WTC11 (cell line): ENCODE data around the gene PCK2. TPM values are rescaled to one million over a fixed set of nuclear protein-coding genes. Genes with fewer than 3 reads are reported as not detected.

Source experiments
- ATAC-seq: fragments of 200-7000 bp; cut with Tn5 transposase; 2 replicates; pipeline ENCODE4 v1.10.0; 2021; ENCODE audit warnings: mild to moderate bottlenecking, moderate library complexity
- CTCF ChIA-PET: fragments of 300-600 bp; sonication (Branson Sonifier 250); formaldehyde crosslinking; loops from one replicate; lab custom pipeline; 2021; ENCODE audit warnings: antibody characterized with exemption; lab: Charles Lee
- POLR2A ChIA-PET: fragments of 350-600 bp; sonication (Branson Sonifier 250); formaldehyde crosslinking; loops from one replicate; lab custom pipeline; 2021; ENCODE audit warnings: antibody characterized with exemption; lab: Charles Lee
- DNase-seq: peaks from one replicate; pipeline ENCODE4 v3.0.0; 2021; ENCODE audit warnings: low spot score
- H3K27ac Mint-ChIP-seq: 2 replicates; pipeline ENCODE4 v1.8.0; 2021; ENCODE audit warnings: mixed read lengths
- H3K27me3 Mint-ChIP-seq: 2 replicates; pipeline ENCODE4 v1.8.0; 2021; ENCODE audit warnings: low read depth, mild to moderate bottlenecking, moderate library complexity, mixed read lengths
- H3K36me3 Mint-ChIP-seq: 2 replicates; pipeline ENCODE4 v1.8.0; 2021; ENCODE audit warnings: mixed read lengths
- H3K4me1 Mint-ChIP-seq: 2 replicates; pipeline ENCODE4 v1.8.0; 2022; ENCODE audit warnings: mixed read lengths
- H3K4me3 Mint-ChIP-seq: 2 replicates; pipeline ENCODE4 v1.8.0; 2021; ENCODE audit warnings: mild to moderate bottlenecking, moderate library complexity, mixed read lengths
- H3K9me3 Mint-ChIP-seq: 2 replicates; pipeline ENCODE4 v1.8.0; 2021; ENCODE audit warnings: mixed read lengths
- CBFB ChIP-seq: sonication (generic); formaldehyde crosslinking; IDR thresholded peaks from 2 replicates; pipeline ENCODE4 v1.8.1; 2022; ENCODE audit warnings: mild to moderate bottlenecking, low read depth, missing genetic modification reagents
- ELF4 ChIP-seq: sonication (generic); formaldehyde crosslinking; IDR thresholded peaks from 2 replicates; pipeline ENCODE4 v1.8.1; 2022; ENCODE audit warnings: low read depth, mild to moderate bottlenecking, moderate library complexity, missing genetic modification reagents
- GABPB1 ChIP-seq: sonication (generic); formaldehyde crosslinking; IDR thresholded peaks from 2 replicates; pipeline ENCODE4 v1.8.1; 2023; ENCODE audit warnings: mild to moderate bottlenecking, missing genetic modification reagents
- JUN ChIP-seq: sonication (generic); formaldehyde crosslinking; IDR thresholded peaks from 2 replicates; pipeline ENCODE4 v1.8.0; 2023; ENCODE audit warnings: mild to moderate bottlenecking, missing genetic modification reagents
- NR1H2 ChIP-seq: sonication (generic); formaldehyde crosslinking; IDR thresholded peaks from 2 replicates; pipeline ENCODE4 v1.9.0; 2021; ENCODE audit warnings: mild to moderate bottlenecking, moderate library complexity, missing genetic modification reagents
- NR2C2 ChIP-seq: sonication (generic); formaldehyde crosslinking; IDR thresholded peaks from 2 replicates; pipeline ENCODE4 v1.8.0; 2022; ENCODE audit warnings: mild to moderate bottlenecking, missing genetic modification reagents
- RELA ChIP-seq: sonication (generic); formaldehyde crosslinking; IDR thresholded peaks from 2 replicates; pipeline ENCODE4 v1.8.1; 2022; ENCODE audit warnings: missing genetic modification reagents, mild to moderate bottlenecking, borderline replicate concordance
- total RNA-seq: library from RNA; stranded (reverse); gene quantifications from 3 replicates; pipeline ENCODE4 v1.2.3, GENCODE V29; 2021
- TF ChIP-seq, protein P1 (sequence below): fragments of 250-450 bp; sonication (Bioruptor Pico); IDR thresholded peaks from 2 replicates; pipeline ENCODE4 v1.8.0; 2021; ENCODE audit warnings: mild to moderate bottlenecking
- TF ChIP-seq, protein P2 (sequence below): sonication (generic); formaldehyde crosslinking; IDR thresholded peaks from 2 replicates; pipeline ENCODE4 v1.8.0; 2023; ENCODE audit warnings: missing genetic modification reagents, mild to moderate bottlenecking, borderline replicate concordance
- TF ChIP-seq, protein P3 (sequence below): fragments of 250-450 bp; sonication (Bioruptor Pico); IDR thresholded peaks from 2 replicates; pipeline ENCODE4 v1.9.0; 2021; ENCODE audit warnings: mild to moderate bottlenecking, borderline replicate concordance
- TF ChIP-seq, protein P4 (sequence below): sonication (generic); formaldehyde crosslinking; IDR thresholded peaks from 2 replicates; pipeline ENCODE4 v1.8.1; 2023; ENCODE audit warnings: mild to moderate bottlenecking, missing genetic modification reagents, moderate library complexity
- TF ChIP-seq, protein P5 (sequence below): fragments of 250-450 bp; sonication (Bioruptor Pico); IDR thresholded peaks from 2 replicates; pipeline ENCODE4 v1.9.0; 2021; ENCODE audit warnings: mild to moderate bottlenecking
- TF ChIP-seq, protein P6 (sequence below): sonication (generic); formaldehyde crosslinking; IDR thresholded peaks from 2 replicates; pipeline ENCODE4 v1.8.0; 2023; ENCODE audit warnings: mild to moderate bottlenecking, missing genetic modification reagents
- TF ChIP-seq, protein P7 (sequence below): sonication (generic); formaldehyde crosslinking; IDR thresholded peaks from 2 replicates; pipeline ENCODE4 v1.8.1; 2022; ENCODE audit warnings: mild to moderate bottlenecking, missing genetic modification reagents, moderate library complexity, borderline replicate concordance

The PCK2 gene
- total RNA-seq, 1 experiment from 2014 or later = 67.0 TPM

DNA sequence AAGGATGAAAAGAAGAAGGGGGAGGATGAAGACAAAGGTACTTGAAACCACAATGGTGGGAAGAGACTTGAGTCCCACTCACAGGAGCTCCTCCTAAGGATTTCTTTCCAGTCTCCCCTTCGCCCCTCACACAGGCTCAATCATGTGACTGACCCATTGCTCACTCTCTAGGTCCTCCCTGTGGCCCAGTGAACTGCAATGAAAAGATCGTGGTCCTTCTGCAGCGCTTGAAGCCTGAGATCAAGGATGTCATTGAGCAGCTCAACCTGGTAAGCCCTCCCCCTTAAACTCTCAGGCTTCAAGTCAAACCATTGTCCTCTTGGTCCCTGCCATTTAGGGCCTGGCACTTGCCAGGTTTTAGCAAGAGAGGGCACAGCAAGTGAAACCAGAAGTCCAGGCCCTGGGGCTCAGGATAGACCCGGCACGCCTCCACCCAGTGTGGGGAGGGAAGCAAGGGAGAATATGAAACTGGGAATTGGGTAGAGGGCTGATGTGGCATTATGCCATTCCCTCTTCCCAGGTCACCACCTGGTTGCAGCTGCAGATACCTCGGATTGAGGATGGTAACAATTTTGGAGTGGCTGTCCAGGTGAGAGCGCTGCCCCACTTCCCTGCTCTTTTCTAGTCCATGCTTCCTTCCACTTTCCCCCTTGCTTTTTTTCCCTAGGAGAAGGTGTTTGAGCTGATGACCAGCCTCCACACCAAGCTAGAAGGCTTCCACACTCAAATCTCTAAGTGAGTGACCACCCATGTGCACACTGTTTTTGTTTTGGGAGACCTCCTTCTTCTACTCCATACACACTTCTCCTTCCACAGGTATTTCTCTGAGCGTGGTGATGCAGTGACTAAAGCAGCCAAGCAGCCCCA lies 43.7 kb downstream of the PCK2 start:
- TF ChIP-seq JUN (no peak), ELF4 (CRISPR knock-in tag) (no peak), RELA (no peak), GABPB1 (CRISPR knock-in tag) (peak; percentile 26; the same call in 1 of the 2 replicates)
- TF ChIP-seq, protein P1, sequence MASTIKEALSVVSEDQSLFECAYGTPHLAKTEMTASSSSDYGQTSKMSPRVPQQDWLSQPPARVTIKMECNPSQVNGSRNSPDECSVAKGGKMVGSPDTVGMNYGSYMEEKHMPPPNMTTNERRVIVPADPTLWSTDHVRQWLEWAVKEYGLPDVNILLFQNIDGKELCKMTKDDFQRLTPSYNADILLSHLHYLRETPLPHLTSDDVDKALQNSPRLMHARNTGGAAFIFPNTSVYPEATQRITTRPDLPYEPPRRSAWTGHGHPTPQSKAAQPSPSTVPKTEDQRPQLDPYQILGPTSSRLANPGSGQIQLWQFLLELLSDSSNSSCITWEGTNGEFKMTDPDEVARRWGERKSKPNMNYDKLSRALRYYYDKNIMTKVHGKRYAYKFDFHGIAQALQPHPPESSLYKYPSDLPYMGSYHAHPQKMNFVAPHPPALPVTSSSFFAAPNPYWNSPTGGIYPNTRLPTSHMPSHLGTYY (CRISPR knock-in tag) = no peak
- TF ChIP-seq, protein P2, sequence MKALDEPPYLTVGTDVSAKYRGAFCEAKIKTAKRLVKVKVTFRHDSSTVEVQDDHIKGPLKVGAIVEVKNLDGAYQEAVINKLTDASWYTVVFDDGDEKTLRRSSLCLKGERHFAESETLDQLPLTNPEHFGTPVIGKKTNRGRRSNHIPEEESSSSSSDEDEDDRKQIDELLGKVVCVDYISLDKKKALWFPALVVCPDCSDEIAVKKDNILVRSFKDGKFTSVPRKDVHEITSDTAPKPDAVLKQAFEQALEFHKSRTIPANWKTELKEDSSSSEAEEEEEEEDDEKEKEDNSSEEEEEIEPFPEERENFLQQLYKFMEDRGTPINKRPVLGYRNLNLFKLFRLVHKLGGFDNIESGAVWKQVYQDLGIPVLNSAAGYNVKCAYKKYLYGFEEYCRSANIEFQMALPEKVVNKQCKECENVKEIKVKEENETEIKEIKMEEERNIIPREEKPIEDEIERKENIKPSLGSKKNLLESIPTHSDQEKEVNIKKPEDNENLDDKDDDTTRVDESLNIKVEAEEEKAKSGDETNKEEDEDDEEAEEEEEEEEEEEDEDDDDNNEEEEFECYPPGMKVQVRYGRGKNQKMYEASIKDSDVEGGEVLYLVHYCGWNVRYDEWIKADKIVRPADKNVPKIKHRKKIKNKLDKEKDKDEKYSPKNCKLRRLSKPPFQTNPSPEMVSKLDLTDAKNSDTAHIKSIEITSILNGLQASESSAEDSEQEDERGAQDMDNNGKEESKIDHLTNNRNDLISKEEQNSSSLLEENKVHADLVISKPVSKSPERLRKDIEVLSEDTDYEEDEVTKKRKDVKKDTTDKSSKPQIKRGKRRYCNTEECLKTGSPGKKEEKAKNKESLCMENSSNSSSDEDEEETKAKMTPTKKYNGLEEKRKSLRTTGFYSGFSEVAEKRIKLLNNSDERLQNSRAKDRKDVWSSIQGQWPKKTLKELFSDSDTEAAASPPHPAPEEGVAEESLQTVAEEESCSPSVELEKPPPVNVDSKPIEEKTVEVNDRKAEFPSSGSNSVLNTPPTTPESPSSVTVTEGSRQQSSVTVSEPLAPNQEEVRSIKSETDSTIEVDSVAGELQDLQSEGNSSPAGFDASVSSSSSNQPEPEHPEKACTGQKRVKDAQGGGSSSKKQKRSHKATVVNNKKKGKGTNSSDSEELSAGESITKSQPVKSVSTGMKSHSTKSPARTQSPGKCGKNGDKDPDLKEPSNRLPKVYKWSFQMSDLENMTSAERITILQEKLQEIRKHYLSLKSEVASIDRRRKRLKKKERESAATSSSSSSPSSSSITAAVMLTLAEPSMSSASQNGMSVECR (CRISPR knock-in tag) = no peak
- Mint-ChIP-seq H3K36me3 (peaks cover 26% of the 10 kb centered on the region), H3K27ac (peak overlapping the region; percentile 80), H3K4me1 (peaks cover 31% of the 10 kb centered on the region), H3K4me3 (peak overlapping the region; percentile 80), H3K27me3 (no peaks in the 10 kb centered on the region; the same call in 1 of the 2 replicates), H3K9me3 (no peaks in the 10 kb centered on the region)
- ATAC-seq (no peak), DNase-seq (no peak)
- ChIA-PET POLR2A (interaction anchor here (1.0 to 1.7 kb wide), 3 partner anchors 10 to 44 kb away, joined by 3 to 5 read pairs (median 3); partner anchors contain the start of genes DCAF11, NRL and PCK2), CTCF (interaction anchor here (1.4 to 4.3 kb wide), 7 partner anchors 9 to 80 kb away, joined by 5 to 31 read pairs (median 20); partner anchors contain the start of genes DCAF11, IRF9, MDP1 and NRL)

DNA sequence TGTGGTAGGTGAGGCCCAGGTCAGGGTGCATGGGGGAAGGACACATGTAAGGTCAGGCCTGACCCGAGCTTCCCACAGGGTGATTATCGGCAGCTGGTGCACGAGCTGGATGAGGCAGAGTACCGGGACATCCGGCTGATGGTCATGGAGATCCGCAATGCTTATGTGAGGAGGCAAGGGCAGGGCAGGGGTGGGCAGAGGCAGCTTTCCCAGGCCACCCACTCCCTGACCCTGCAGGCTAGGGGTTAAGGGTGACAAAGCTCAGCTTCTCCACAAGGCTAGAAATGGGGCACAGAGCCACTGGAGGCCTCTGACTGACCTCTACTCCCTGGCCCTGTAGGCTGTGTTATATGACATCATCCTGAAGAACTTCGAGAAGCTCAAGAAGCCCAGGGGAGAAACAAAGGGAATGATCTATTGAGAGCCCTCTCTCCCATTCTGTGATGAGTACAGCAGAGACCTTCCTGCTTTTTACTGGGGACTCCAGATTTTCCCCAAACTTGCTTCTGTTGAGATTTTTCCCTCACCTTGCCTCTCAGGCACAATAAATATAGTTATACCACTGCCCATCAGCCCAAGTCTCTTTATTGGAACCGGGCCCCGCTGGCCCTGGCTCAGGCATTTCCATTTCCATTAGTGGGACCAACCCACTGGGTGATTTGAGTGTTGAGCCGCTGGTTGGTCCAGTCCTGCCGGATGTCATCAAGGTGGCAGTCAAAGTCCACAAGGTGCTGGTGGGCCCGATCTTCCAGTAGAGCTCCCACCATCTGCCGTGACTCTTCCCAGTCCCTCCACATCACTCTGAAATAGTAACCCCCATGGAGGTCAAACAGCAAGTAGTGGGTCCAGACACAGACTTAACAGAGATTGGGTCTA lies 44.5 kb downstream of the PCK2 start:
- H3K4me3 Mint-ChIP-seq = peak overlapping the region; percentile 95
- H3K9me3 Mint-ChIP-seq = no peaks in the 10 kb centered on the region
- POLR2A ChIA-PET = interaction anchor here (0.6 to 1.7 kb wide), 4 partner anchors 9 to 495 kb away, joined by 3 to 5 read pairs (median 3); partner anchors contain the start of genes DCAF11, NRL and PCK2
- H3K27ac Mint-ChIP-seq = peak overlapping the region; percentile 80
- H3K27me3 Mint-ChIP-seq = no peaks in the 10 kb centered on the region
- CTCF ChIA-PET = interaction anchor here (0.7 to 4.3 kb wide), 5 partner anchors 17 to 77 kb away, joined by 3 to 31 read pairs (median 5); partner anchors contain the start of genes IRF9 and MDP1
- peaks cover 33% of the 10 kb centered on the region for H3K36me3 Mint-ChIP-seq
- ATAC-seq = no peak
- H3K4me1 Mint-ChIP-seq = peaks cover 31% of the 10 kb centered on the region
- TF ChIP-seq, protein P3, sequence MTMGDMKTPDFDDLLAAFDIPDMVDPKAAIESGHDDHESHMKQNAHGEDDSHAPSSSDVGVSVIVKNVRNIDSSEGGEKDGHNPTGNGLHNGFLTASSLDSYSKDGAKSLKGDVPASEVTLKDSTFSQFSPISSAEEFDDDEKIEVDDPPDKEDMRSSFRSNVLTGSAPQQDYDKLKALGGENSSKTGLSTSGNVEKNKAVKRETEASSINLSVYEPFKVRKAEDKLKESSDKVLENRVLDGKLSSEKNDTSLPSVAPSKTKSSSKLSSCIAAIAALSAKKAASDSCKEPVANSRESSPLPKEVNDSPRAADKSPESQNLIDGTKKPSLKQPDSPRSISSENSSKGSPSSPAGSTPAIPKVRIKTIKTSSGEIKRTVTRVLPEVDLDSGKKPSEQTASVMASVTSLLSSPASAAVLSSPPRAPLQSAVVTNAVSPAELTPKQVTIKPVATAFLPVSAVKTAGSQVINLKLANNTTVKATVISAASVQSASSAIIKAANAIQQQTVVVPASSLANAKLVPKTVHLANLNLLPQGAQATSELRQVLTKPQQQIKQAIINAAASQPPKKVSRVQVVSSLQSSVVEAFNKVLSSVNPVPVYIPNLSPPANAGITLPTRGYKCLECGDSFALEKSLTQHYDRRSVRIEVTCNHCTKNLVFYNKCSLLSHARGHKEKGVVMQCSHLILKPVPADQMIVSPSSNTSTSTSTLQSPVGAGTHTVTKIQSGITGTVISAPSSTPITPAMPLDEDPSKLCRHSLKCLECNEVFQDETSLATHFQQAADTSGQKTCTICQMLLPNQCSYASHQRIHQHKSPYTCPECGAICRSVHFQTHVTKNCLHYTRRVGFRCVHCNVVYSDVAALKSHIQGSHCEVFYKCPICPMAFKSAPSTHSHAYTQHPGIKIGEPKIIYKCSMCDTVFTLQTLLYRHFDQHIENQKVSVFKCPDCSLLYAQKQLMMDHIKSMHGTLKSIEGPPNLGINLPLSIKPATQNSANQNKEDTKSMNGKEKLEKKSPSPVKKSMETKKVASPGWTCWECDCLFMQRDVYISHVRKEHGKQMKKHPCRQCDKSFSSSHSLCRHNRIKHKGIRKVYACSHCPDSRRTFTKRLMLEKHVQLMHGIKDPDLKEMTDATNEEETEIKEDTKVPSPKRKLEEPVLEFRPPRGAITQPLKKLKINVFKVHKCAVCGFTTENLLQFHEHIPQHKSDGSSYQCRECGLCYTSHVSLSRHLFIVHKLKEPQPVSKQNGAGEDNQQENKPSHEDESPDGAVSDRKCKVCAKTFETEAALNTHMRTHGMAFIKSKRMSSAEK (CRISPR knock-in tag) = no peak
- TF ChIP-seq, protein P4, sequence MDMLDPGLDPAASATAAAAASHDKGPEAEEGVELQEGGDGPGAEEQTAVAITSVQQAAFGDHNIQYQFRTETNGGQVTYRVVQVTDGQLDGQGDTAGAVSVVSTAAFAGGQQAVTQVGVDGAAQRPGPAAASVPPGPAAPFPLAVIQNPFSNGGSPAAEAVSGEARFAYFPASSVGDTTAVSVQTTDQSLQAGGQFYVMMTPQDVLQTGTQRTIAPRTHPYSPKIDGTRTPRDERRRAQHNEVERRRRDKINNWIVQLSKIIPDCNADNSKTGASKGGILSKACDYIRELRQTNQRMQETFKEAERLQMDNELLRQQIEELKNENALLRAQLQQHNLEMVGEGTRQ (CRISPR knock-in tag) = no peak
- TF ChIP-seq NR1H2 (no peak), ELF4 (CRISPR knock-in tag) (no peak), NR2C2 (CRISPR knock-in tag) (no peak), CBFB (CRISPR knock-in tag) (no peak)
- TF ChIP-seq, protein P5, sequence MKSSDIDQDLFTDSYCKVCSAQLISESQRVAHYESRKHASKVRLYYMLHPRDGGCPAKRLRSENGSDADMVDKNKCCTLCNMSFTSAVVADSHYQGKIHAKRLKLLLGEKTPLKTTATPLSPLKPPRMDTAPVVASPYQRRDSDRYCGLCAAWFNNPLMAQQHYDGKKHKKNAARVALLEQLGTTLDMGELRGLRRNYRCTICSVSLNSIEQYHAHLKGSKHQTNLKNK (CRISPR knock-in tag) = no peak
- TF ChIP-seq, protein P6, sequence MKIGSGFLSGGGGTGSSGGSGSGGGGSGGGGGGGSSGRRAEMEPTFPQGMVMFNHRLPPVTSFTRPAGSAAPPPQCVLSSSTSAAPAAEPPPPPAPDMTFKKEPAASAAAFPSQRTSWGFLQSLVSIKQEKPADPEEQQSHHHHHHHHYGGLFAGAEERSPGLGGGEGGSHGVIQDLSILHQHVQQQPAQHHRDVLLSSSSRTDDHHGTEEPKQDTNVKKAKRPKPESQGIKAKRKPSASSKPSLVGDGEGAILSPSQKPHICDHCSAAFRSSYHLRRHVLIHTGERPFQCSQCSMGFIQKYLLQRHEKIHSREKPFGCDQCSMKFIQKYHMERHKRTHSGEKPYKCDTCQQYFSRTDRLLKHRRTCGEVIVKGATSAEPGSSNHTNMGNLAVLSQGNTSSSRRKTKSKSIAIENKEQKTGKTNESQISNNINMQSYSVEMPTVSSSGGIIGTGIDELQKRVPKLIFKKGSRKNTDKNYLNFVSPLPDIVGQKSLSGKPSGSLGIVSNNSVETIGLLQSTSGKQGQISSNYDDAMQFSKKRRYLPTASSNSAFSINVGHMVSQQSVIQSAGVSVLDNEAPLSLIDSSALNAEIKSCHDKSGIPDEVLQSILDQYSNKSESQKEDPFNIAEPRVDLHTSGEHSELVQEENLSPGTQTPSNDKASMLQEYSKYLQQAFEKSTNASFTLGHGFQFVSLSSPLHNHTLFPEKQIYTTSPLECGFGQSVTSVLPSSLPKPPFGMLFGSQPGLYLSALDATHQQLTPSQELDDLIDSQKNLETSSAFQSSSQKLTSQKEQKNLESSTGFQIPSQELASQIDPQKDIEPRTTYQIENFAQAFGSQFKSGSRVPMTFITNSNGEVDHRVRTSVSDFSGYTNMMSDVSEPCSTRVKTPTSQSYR (CRISPR knock-in tag) = no peak
- TF ChIP-seq, protein P7, sequence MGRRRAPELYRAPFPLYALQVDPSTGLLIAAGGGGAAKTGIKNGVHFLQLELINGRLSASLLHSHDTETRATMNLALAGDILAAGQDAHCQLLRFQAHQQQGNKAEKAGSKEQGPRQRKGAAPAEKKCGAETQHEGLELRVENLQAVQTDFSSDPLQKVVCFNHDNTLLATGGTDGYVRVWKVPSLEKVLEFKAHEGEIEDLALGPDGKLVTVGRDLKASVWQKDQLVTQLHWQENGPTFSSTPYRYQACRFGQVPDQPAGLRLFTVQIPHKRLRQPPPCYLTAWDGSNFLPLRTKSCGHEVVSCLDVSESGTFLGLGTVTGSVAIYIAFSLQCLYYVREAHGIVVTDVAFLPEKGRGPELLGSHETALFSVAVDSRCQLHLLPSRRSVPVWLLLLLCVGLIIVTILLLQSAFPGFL (CRISPR knock-in tag) = no peak
- DNase-seq = no peak
